H9 (cell line): Measurements from ENCODE around the gene GRK3. TPM values are rescaled to one million over a fixed set of nuclear protein-coding genes. Genes with fewer than 3 reads are reported as not detected.

Experiments
- DNase-seq: peaks from one replicate; pipeline ENCODE4 v3.0.0-alpha.2; 2017
- H2AFZ ChIP-seq: one replicate; pipeline ENCODE4 v1.6.1; 2013; ENCODE audit warnings: mild to moderate bottlenecking, low read length, control low read depth, moderate library complexity
- H2AK5ac ChIP-seq: 2 replicates; pipeline ENCODE4 v1.6.1; 2013; ENCODE audit warnings: low read length, control low read depth, mixed read lengths; ENCODE audit not compliant: insufficient read length
- H2BK120ac ChIP-seq: one replicate; pipeline ENCODE4 v1.6.1; 2013; ENCODE audit warnings: low read depth, mild to moderate bottlenecking, low read length, control low read depth, inconsistent platforms; ENCODE audit not compliant: poor library complexity, severe bottlenecking
- H2BK12ac ChIP-seq: 2 replicates; pipeline ENCODE4 v1.6.1; 2013; ENCODE audit warnings: low read length, control low read depth, mixed read lengths, low read depth; ENCODE audit not compliant: insufficient read length
- H2BK15ac ChIP-seq: 2 replicates; pipeline ENCODE4 v1.6.1; 2013; ENCODE audit warnings: low read depth, low read length, control low read depth
- H2BK20ac ChIP-seq: one replicate; pipeline ENCODE4 v1.6.1; 2013; ENCODE audit warnings: low read depth, mild to moderate bottlenecking, low read length, control low read depth, inconsistent platforms; ENCODE audit not compliant: poor library complexity, severe bottlenecking
- H2BK5ac ChIP-seq: 2 replicates; pipeline ENCODE4 v1.6.1; 2013; ENCODE audit warnings: low read length, control low read depth, mixed read lengths; ENCODE audit not compliant: insufficient read length
- H3K14ac ChIP-seq: 2 replicates; pipeline ENCODE4 v1.6.1; 2013; ENCODE audit warnings: low read length, control low read depth; ENCODE audit not compliant: insufficient read depth
- H3K18ac ChIP-seq: 2 replicates; pipeline ENCODE4 v1.6.1; 2013; ENCODE audit warnings: low read depth, mild to moderate bottlenecking, mixed read lengths, low read length, control low read depth; ENCODE audit not compliant: insufficient read length
- H3K23ac ChIP-seq: 2 replicates; pipeline ENCODE4 v1.6.1; 2013; ENCODE audit warnings: low read length, control low read depth, mixed read lengths, low read depth; ENCODE audit not compliant: insufficient read length
- H3K23me2 ChIP-seq: 2 replicates; pipeline ENCODE4 v1.6.1; 2013; ENCODE audit warnings: low read depth, mild to moderate bottlenecking, mixed read lengths, low read length, control low read depth; ENCODE audit not compliant: insufficient read length, poor library complexity, severe bottlenecking
- H3K27ac ChIP-seq: 2 replicates; pipeline ENCODE4 v1.5.1; 2013; ENCODE audit warnings: low read length, control low read depth, mixed read lengths, low read depth; ENCODE audit not compliant: insufficient read length
- H3K27me3 ChIP-seq: 2 replicates; pipeline ENCODE4 v1.6.1; 2013; ENCODE audit warnings: low read length, control low read depth, inconsistent platforms; ENCODE audit not compliant: insufficient read depth
- H3K4ac ChIP-seq: 2 replicates; pipeline ENCODE4 v1.6.1; 2013; ENCODE audit warnings: low read depth, mild to moderate bottlenecking, control low read depth, inconsistent platforms, low read length, moderate library complexity
- H3K4me1 ChIP-seq: 2 replicates; pipeline ENCODE4 v1.6.1; 2013; ENCODE audit warnings: low read length, control low read depth, inconsistent platforms; ENCODE audit not compliant: insufficient read depth
- H3K4me2 ChIP-seq: 2 replicates; pipeline ENCODE4 v1.6.1; 2013; ENCODE audit warnings: low read length, control low read depth, mixed read lengths; ENCODE audit not compliant: insufficient read length, insufficient read depth
- H3K56ac ChIP-seq: 2 replicates; pipeline ENCODE4 v1.6.1; 2013; ENCODE audit warnings: low read depth, mild to moderate bottlenecking, mixed read lengths, low read length, control low read depth; ENCODE audit not compliant: insufficient read length
- H3K79me1 ChIP-seq: 2 replicates; pipeline ENCODE4 v1.6.1; 2013; ENCODE audit warnings: low read depth, mild to moderate bottlenecking, moderate library complexity, low read length, control low read depth, inconsistent platforms; ENCODE audit not compliant: insufficient read depth, poor library complexity, severe bottlenecking
- H3K79me2 ChIP-seq: 2 replicates; pipeline ENCODE4 v1.6.1; 2013; ENCODE audit warnings: low read length, control low read depth, inconsistent platforms; ENCODE audit not compliant: insufficient read depth
- H3K9ac ChIP-seq: 2 replicates; pipeline ENCODE4 v1.6.1; 2013; ENCODE audit warnings: low read length, control low read depth, mixed read lengths; ENCODE audit not compliant: insufficient read length; ENCODE audit errors: extremely low read depth
- H3K9me3 ChIP-seq: one replicate; pipeline ENCODE4 v1.6.1; 2013; ENCODE audit warnings: low read depth, low read length, inconsistent platforms; ENCODE audit not compliant: control insufficient read depth
- H3T11ph ChIP-seq: one replicate; pipeline ENCODE4 v1.6.1; 2013; ENCODE audit warnings: mild to moderate bottlenecking, low read length, control low read depth, inconsistent platforms
- H4K20me1 ChIP-seq: one replicate; pipeline ENCODE4 v1.6.1; 2013; ENCODE audit not compliant: control insufficient read depth, insufficient read length, insufficient read depth
- H4K5ac ChIP-seq: 2 replicates; pipeline ENCODE4 v1.6.1; 2013; ENCODE audit warnings: low read depth, mild to moderate bottlenecking, mixed read lengths, low read length, control low read depth; ENCODE audit not compliant: insufficient read length
- H4K8ac ChIP-seq: replicated peaks from 2 replicates; pipeline ENCODE4 v1.6.1; 2013; ENCODE audit warnings: low read length, control low read depth, mixed read lengths, low read depth; ENCODE audit not compliant: insufficient read length
- H4K91ac ChIP-seq: 2 replicates; pipeline ENCODE4 v1.6.1; 2013; ENCODE audit warnings: low read depth, mild to moderate bottlenecking, moderate library complexity, mixed read lengths, low read length, control low read depth; ENCODE audit not compliant: insufficient read length
- H3K27ac Mint-ChIP-seq, 3 experiments: 2 replicates in 2 of 3; 3 replicates in 1 of 3; pipeline ENCODE4 v1.8.0; 2020 to 2021; ENCODE audit warnings: mixed read lengths in 3 of 3, mild to moderate bottlenecking in 1 of 3, moderate library complexity in 1 of 3
- H3K27me3 Mint-ChIP-seq: 2 replicates; pipeline ENCODE4 v1.8.0; 2021; ENCODE audit warnings: low read depth, mild to moderate bottlenecking, moderate library complexity, mixed read lengths
- H3K36me3 Mint-ChIP-seq, 3 experiments: 2 replicates in 2 of 3; 3 replicates in 1 of 3; pipeline ENCODE4 v1.8.0; 2020 to 2021; ENCODE audit warnings: low read depth in 3 of 3, mixed read lengths in 3 of 3; ENCODE audit not compliant: insufficient read depth in 1 of 3
- H3K4me1 Mint-ChIP-seq, 2 experiments: 2 replicates each; pipeline ENCODE4 v1.8.0; 2020; ENCODE audit warnings: mixed read lengths in 2 of 2
- H3K4me3 Mint-ChIP-seq, 2 experiments: 2 replicates in 1 of 2; 3 replicates in 1 of 2; pipeline ENCODE4 v1.8.0; 2020 to 2021; ENCODE audit warnings: mild to moderate bottlenecking in 2 of 2, mixed read lengths in 2 of 2, moderate library complexity in 1 of 2
- H3K9me3 Mint-ChIP-seq, 2 experiments: 2 replicates in 1 of 2; 3 replicates in 1 of 2; pipeline ENCODE4 v1.8.0; 2020; ENCODE audit warnings: mild to moderate bottlenecking in 2 of 2, mixed read lengths in 2 of 2, moderate library complexity in 1 of 2
- CTCF ChIP-seq: fragments of 200-600 bp; sonication (generic); conservative IDR thresholded peaks from 3 replicates; pipeline ENCODE4 v1.8.0; 2021; ENCODE audit warnings: antibody characterized with exemption, mild to moderate bottlenecking
- WGBS: extraction: QIAGEN DNeasy Blood & Tissue Kit; methylation state at CpG from one replicate; pipeline ENCODE4 v1.1.7; 2013; ENCODE audit warnings: missing lambda C conversion rate, low lambda C conversion rate, mixed read lengths; ENCODE audit not compliant: insufficient read length; ENCODE audit errors: extremely low coverage; 5-methylcytosine and 5-hydroxymethylcytosine counted together
- total RNA-seq: library from RNA; stranded (reverse); gene quantifications from 2 replicates; pipeline ENCODE4 v1.2.1, GENCODE V29; 2021

The GRK3 gene
- total RNA-seq, 1 experiment from 2014 or later: 23.9 TPM

- H3K23ac ChIP-seq: no peak overlapping the region
- H2AK5ac ChIP-seq: no peak overlapping the region
- no peaks in the 10 kb centered on the region for H3K79me1 ChIP-seq
- H2BK12ac ChIP-seq: no peak overlapping the region
- H3K9me3 ChIP-seq: no peaks in the 10 kb centered on the region
- no peak overlapping the region for H3K18ac ChIP-seq
- no peak overlapping the region for H3K27ac ChIP-seq
- H2BK120ac ChIP-seq: no peak overlapping the region
- no CpG with 5 or more reads among the region's 6 CpGs for whole genome bisulfite sequencing
- H3K4ac ChIP-seq: no peak overlapping the region
- no peak overlapping the region for H4K8ac ChIP-seq
- Mint-ChIP-seq H3K4me1 (no peaks in the 10 kb centered on the region), H3K36me3 (peaks cover 0 to 2% (median 0%) of the 10 kb centered on the region in 3 experiments; a peak in 1 of 7 replicates), H3K4me3 (no peak overlapping the region), H3K9me3 (peaks cover 0 to 3% of the 10 kb centered on the region in 2 experiments; a peak in 1 of 5 replicates), H3K27me3 (peaks cover 25% of the 10 kb centered on the region), H3K27ac (no peak overlapping the region)
- H2BK20ac ChIP-seq: no peak overlapping the region
- H3K14ac ChIP-seq: no peak overlapping the region
- no peak overlapping the region for H2BK15ac ChIP-seq
- no peak overlapping the region for H2AFZ ChIP-seq
- no peaks in the 10 kb centered on the region for H4K20me1 ChIP-seq
- H2BK5ac ChIP-seq: no peak overlapping the region
- no peaks in the 10 kb centered on the region for H3K4me1 ChIP-seq
- no peak overlapping the region for H4K5ac ChIP-seq
- TF ChIP-seq CTCF: no peak; the same call in 2 of the 3 replicates
- no peak overlapping the region for H3K4me2 ChIP-seq
- no peak for DNase-seq
- H3K27me3 ChIP-seq: no peaks in the 10 kb centered on the region
- no peak overlapping the region for H3T11ph ChIP-seq
- H3K79me2 ChIP-seq: no peaks in the 10 kb centered on the region
- H3K23me2 ChIP-seq: no peaks in the 10 kb centered on the region
- no peak overlapping the region for H3K9ac ChIP-seq
- no peak overlapping the region for H3K56ac ChIP-seq
- no peak overlapping the region for H4K91ac ChIP-seq
These were observed 186.2 kb downstream of the GRK3 start for GRCh38 chr22:25750569-25751173.
